Activated naive CD4-positive, alpha-beta T cell (primary cell): ENCODE data around the gene ZCCHC24.

Source experiments
- DNase-seq, 4 experiments: peaks; one replicate each; lab custom pipeline; 2025; lab: John Stamatoyannopoulos, UW

ZCCHC24 gene

DNA sequence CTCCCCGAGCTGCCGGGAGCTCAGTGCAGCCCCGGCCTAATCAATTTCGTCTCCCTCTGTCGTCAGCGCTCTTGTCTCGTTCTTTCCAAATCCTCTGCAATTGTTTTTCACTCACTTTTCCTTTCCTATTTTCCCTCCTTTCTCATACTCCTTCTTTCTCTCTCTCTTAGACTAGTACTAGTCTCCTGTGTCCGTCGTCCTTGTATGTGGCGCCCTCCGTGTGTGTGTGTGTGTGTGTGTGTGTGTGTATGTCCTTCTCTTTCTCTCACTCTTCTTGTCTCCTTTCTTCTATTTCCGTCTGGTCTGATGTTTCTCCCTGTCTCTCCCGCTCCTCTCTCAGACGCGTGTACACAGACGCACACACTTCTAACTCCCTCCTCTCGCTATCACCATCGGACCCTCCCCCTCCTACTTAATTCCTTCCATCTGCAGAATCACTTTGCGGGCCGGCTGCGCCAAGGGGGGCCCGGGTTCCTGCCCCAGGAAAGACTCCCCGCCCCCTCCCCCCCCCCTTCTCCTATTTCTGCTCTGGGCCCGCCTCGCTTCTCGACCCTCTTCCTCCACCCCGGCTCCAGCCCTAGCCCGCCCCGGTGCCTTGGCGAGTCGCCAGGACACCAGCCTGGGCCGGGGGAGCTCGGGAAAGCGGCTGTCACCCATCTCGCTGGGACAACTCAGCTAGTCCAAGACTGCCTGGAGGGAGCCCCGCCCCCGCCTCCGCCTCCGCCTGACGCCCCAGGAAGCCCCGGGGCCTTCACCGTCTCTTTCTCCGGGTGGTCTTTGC, 743 bp upstream of the ZCCHC24 start:
- peak in 2 of 4 experiments; percentile 10 to 16 for DNase-seq

GRCh38 chr10:79444199-79445119, 965 bp downstream of the ZCCHC24 start:
- peak in 2 of 4 experiments; percentile 17 to 30 for DNase-seq

DNA sequence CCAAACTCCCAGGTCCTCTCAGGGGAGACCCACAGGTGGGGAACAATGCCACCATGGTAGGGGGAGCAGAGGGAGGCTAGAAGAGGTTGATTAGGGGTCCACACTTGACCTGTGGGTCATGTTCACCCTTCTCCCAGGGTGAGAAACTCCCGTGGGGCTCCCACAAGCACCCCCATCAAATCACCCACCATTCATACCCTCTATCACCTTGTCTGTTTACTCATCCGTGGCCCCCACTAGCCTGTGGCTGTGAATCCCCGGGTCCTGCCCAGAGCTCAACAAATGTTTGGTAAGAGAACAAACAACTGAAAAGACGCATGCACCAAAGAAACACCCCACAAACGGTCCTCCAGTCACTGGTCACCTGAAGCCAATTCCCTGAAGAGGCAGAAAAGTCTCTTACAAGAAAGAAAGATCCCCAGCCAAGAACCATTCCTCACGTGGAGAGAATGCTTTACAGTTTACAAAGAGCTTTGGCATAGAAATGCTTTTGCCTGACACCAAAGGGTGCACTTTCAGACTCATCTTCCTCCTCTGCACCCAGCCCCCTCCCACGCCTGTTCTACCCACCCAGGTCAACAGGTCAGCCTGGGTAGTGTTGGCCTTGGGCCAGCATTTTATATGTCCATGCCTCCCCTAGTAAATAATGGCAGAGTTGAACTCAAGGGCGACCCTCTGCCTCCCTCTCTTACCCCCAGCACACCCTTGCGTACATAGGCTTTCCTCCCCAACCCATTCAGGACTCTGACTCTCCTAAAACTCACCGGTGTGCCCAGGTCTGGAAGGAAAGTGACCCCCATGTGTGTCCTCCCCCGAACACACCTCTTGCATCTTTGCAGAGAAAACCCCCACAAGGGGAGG, 1.9 kb downstream of the ZCCHC24 start:
- no peak for DNase-seq

- DNase-seq, result no peak
Observed at GRCh38 chr10:79442171-79443040, 3.0 kb downstream of the ZCCHC24 start.

DNA sequence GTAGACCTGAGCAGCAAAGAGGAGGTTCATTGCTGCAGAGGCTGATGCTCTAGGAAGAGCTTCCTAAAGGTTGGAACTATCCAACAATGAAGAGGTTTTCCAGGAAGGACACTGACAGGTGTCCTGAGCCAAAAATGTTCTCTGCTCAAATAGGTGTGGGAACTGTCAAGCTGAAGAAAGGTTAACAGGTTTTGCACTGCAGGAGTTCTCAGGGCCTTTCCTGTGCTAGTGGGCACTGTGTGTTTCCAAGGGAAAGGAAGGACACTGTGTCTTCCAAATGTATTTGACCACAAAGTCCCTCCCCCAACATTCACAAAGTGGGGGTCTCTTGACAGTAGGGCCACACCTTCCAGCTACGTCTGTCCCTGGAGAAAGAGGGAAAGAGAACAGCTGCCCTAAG, 4.0 kb downstream of the ZCCHC24 start:
- DNase-seq, result no peak

DNA sequence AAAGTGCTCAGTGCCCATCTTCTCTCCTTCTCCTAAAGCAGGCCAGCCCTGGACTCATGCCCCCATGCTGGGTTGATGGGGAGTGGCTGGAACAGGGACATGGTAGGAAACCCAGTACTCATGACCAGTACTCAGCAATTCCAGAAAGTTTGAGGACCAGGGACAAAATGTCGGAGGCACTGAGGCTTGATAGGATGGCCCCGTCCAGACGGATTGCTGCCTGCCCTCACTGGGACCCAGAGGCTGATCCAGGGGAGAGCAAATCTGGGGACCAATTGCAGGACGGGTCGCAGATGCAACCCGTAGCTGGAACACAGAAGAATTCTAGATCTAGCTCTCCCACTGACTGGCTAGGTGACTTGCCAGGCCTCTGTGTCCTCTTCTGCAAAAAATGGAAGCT, 5.1 kb downstream of the ZCCHC24 start:
- DNase-seq, result no peak

DNA sequence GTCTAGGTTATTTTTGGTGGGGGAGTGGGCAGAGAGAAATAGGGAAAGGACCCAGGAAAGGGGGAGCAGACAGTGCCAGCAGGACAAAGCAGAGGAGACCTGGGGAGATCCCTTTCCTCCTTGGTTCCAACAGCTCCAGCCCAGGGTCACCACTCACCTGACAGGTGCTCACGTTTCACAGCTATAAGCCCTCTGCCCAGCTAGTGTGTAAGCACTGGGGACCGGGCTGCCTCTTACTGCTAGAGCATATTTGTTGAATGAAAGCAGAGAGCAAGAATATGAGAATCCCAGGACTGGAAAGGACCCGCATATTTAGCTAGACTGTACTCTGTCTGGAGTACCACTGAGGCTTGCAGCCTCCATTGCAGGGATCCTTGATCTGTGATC, 6.7 kb downstream of the ZCCHC24 start:
- no peak for DNase-seq

DNA sequence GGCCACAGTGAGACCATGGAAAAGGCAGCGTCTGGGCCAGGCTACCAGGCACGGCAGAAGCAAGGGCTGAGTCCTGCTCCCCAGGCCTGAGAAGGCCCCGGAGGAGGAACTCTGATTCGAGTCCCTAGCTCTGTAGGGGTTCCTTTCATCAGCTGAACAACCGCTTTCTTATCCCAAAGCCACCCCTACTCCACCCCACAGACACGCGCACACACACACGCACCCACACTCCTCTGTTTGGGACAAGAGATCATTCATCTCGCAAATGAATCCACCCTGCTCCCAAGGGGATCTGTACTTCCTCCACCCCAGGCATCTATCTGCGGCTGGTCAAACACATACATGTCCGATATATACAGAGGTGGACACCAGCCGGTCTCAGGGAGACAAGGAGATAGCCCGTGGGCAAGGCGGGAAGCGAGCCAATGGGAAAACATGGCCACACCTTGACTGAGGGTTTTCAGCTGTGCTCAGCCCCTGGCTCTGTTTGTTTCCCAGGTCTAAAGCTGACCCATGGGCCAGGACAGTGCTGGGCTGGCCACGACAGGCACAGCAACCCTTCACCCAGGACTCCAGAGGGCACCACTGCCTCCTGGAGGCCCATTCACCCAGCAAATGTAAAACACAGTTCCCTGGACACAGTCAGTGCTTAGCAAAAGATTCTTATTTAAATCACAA, 7.3 kb downstream of the ZCCHC24 start:
- no peak for DNase-seq

DNA sequence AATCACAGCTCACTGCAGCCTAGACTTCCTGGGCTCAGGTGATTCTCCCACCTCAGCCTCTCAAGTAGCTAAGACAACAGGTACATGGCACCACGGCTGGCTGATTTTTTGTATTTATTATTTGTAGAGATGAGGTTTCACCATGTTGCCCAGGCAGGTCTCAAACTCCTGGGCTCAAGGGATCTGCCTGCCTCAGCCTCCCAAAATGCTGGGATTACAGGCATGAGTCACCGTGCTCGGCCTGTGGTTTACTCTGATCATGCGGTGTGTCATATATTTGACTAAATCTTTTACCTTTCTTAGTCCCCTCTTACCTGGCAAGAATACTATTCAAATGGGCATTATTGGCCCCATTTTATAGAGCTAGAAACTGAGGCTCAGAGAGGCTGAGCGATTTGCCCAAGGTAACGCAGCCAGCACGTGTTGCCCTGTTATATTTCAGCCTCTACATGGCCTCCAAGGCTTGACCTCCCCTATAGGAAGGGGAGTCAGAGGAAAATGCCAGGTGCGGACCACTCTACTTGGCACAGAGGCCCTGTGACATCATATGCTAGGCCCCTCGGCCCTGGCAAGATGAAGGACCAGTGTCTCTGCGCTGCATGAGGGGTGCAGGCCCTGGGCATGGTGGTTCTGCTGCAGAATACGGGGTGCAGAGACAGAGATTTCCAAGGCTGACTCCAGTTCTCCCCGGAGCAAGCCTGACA, 8.2 kb downstream of the ZCCHC24 start:
- no peak for DNase-seq

DNA sequence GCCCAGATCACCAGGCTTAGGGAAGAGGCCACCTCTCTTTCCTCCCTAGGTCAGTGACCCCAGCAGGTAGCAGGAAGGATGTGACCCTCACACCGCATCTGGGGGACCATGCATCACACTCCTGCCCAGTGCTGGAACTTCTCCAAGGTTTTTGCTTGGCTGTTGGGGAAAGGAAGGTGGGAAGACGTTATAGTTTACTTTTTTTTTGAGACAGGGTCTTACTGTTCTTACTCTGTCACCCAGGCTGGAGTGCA, 8.6 kb downstream of the ZCCHC24 start:
- DNase-seq, result no peak

DNA sequence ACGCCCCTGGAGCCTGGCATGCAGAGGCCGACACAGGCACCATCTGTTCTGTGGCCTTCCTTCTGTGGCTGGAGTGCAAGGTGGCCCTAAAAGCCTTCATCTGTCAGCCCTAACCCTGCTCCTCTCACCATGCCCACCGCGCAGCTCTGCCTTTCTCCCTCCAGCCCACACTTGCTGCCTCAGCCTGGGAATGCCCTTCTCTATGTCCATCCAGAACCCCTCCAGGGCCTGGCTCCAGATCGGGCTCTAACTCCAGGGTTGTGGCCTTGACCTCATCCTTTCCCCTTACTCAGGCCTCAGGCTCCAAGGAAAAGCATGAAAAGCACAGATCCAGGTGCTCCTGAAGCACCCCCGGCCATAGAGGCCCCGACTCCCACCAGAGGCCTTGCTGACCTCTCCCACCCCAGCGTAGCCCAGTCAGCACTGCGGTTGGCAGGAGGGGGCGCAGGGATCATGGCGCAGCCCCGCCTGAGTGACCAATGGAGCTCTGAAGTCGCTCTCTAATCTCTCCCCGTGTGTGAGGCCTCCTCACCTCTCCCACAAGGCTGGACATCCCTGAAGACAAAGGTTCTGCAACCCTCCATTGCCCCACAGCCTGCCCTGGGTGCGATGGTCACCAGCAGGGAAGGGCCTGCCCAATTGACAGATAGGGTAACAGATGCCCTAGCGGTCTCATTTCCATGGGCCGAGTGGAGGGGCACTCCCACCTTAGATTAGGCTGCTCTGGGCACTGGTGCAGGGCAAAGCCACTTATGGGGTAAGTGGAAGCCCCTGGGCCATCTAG, 9.2 kb downstream of the ZCCHC24 start:
- no peak for DNase-seq

GRCh38 chr10:79435271-79436065, 10.0 kb downstream of the ZCCHC24 start:
- DNase-seq, result no peak

DNA sequence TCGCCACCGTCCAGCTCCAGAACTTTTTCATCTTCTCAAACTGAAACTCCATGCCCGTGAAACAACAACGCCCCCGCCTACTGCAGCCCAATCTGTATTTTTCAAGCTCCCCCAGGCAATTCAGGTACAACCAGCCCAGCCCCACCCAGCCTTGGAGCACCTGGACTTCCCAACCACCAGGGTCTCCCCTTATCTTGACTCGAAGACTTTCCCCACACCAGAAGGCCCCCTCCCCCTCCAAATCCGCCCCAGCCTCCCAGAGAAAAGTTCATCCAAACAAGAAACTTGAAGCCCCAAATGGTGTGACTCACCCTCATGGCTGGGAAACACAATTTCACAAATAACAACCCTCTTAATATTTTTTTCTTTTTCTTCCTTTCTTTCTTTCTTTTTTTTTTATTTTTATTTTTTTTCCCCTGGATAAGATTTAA, 10.6 kb downstream of the ZCCHC24 start:
- no peak for DNase-seq

GRCh38 chr10:79434223-79434687, 11.2 kb downstream of the ZCCHC24 start:
- DNase-seq, result no peak

DNA sequence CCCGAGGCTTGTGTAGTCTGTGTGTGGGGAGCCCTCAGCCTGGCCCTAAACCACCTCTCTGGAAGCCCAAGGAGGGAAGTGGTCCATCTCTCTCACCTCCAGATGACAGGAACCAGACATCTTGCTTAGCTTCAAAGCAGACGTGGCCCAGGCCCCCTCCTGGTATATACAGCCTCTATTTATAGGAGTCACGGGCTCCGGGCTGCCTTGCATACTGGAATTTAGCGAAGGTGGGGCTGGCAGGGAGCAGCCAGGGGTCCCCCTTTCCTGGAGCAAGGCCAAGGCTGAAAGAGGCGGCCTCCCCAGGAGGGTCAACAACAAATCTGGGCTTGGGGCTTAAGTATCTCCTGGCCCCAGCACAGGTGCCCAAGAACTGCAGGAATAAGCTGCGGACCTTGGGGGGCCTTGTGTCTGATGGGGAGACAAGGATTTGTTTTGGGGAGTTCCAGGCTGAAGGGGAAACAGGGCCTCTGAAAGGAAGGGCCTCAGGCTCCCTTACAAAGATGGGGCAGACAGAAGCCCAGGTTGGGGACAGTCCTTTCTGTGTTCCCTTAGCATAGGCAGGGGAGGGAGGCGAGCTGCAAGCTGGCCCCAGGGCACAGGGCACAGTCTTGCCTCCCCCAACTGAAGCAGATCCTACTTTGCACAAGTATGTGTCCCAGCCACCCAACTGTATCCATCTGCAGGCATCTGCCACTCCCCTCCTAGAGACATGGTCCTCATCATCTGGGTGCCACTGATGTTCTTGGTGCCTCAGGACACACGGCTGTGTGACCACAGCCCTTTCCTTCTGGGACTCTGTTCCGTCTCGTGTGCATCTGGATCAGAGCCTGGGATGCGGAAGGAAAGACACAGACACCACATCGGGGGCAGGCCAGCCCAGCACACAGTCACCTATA, 11.9 kb downstream of the ZCCHC24 start:
- DNase-seq, result no peak

- no peak for DNase-seq
Observed at GRCh38 chr10:79431891-79432831, 13.3 kb downstream of the ZCCHC24 start.
